ENCODE data around the gene LRRC17. TPM values are rescaled to one million over a fixed set of nuclear protein-coding genes. Genes with fewer than 3 reads are reported as not detected.
"Not testable (repeated sequence)": the region's sequence is repeated elsewhere in the genome, so short reads cannot be mapped to it uniquely, and the experiment has no call there.

LRRC17 gene
- total and polyA plus RNA-seq, 2 of the 4 experiments (the other 2 are of a cell fraction): 250 to 280 TPM

GRCh38 chr7:102976493-102976892 is 63.7 kb downstream of the LRRC17 start:
- ChIA-PET POLR2A (ENCODE audit: unreplicated experiment) (no interaction called here), CTCF (no interaction called here)
- intact Hi-C loops (cut with micrococcal nuclease): no loop called here
- Histone ChIP-seq H4K8ac (ENCODE audit: low read depth in 2 of 2, low read length in 2 of 2) (no peak overlapping the region), H2AK5ac (ENCODE audit: low read depth, low read length) (no peak overlapping the region), H3K18ac (ENCODE audit: low read depth, low read length) (no peak overlapping the region), H2AK9ac (replicated peaks; ENCODE audit: low read depth, low read length, poor library complexity) (no peak overlapping the region), H3K14ac (replicated peaks; ENCODE audit: low read depth, low read length) (no peak overlapping the region), H3K4me3 (ENCODE audit: insufficient read depth, low read depth, low read length) (no peak overlapping the region), H3K4me1 (ENCODE audit: control insufficient read depth, insufficient read depth, low read length) (no peaks in the 10 kb centered on the region; the same call in 1 of the 2 replicates), H3K9me1 (ENCODE audit: insufficient read depth, low read length) (no peaks in the 10 kb centered on the region), H4K91ac (ENCODE audit: insufficient read depth, low read depth, low read length) (no peak overlapping the region), H3K9ac (ENCODE audit: low read depth, low read length) (no peak overlapping the region), H3K27me3 (ENCODE audit: control insufficient read depth, insufficient read depth, low read length) (no peaks in the 10 kb centered on the region), H2BK120ac (ENCODE audit: low read depth, low read length) (no peak overlapping the region), H3K9me3 (ENCODE audit: control insufficient read depth, insufficient read depth, low read length) (peaks cover 2% of the 10 kb centered on the region; the same call in 1 of the 2 replicates), H3K56ac (ENCODE audit: extremely low read depth, insufficient read depth, low read length) (no peak overlapping the region), H4K5ac (ENCODE audit: low read depth, low read length) (no peak overlapping the region), H3K4ac (ENCODE audit: low read depth, low read length) (no peak overlapping the region), H2BK15ac (ENCODE audit: low read depth, low read length) (no peak overlapping the region), H3K4me2 (ENCODE audit: low read depth, low read length) (no peak overlapping the region), H3K36me3 (ENCODE audit: control insufficient read depth, insufficient read depth, low read length) (no peaks in the 10 kb centered on the region), H3K27ac (ENCODE audit: insufficient read depth, low read length) (no peak overlapping the region), H3K79me1 (ENCODE audit: low read depth in 1 of 2, low read length in 2 of 2) (no peaks in the 10 kb centered on the region), H2AFZ (replicated peaks; ENCODE audit: low read length, poor library complexity) (no peak overlapping the region), H4K20me1 (ENCODE audit: insufficient read depth, low read length) (no peaks in the 10 kb centered on the region), H2BK20ac (ENCODE audit: low read depth, low read length) (no peak overlapping the region), H2BK5ac (ENCODE audit: low read depth, low read length, poor library complexity, severe bottlenecking) (no peak overlapping the region), H3K23ac (ENCODE audit: low read depth, low read length) (no peak overlapping the region)
- in situ Hi-C loops (cut with MboI; ENCODE audit: low sequenced_read_pairs): no loop called here
- WGBS, 2 experiments (ENCODE audit: extremely low coverage in 2 of 2, insufficient read length in 1 of 2): 98 to 100% methylated on average over 4 to 6 of the region's 8 CpGs
- no peak for DNase-seq
- TF ChIP-seq MAFK (IDR thresholded peaks at IDR 0.05; ENCODE audit: low read depth, low read length) (no peak), MXI1 (IDR thresholded peaks at IDR 0.05; ENCODE audit: borderline replicate concordance, low read depth, low read length) (no peak), ELK1 (IDR thresholded peaks at IDR 0.05; ENCODE audit: borderline replicate concordance, low read depth, low read length) (no peak), NFE2L2 (IDR thresholded peaks at IDR 0.05; ENCODE audit: low read depth, low read length) (no peak), RCOR1 (IDR thresholded peaks at IDR 0.05; ENCODE audit: insufficient replicate concordance, low read length) (no peak)
- ATAC-seq (ENCODE audit: low read depth): no peak
- dilution Hi-C loops (cut with HindIII; ENCODE audit: low sequenced_read_pairs, unreplicated experiment): no loop called here
- no TSS peak for BruUV-seq (replicated peaks)

GRCh38 chr7:102977586-102977985 is 64.8 kb downstream of the LRRC17 start:
- H3K27ac ChIP-seq (ENCODE audit: insufficient read depth, low read length); DNase-seq; H2BK20ac ChIP-seq (ENCODE audit: low read depth, low read length); H2AK5ac ChIP-seq (ENCODE audit: low read depth, low read length); H2BK15ac ChIP-seq (ENCODE audit: low read depth, low read length); H3K9me3 ChIP-seq (ENCODE audit: control insufficient read depth, insufficient read depth, low read length); ATAC-seq (ENCODE audit: low read depth); POLR2A ChIA-PET (ENCODE audit: unreplicated experiment); H3K36me3 ChIP-seq (ENCODE audit: control insufficient read depth, insufficient read depth, low read length); H3K4ac ChIP-seq (ENCODE audit: low read depth, low read length); H3K9ac ChIP-seq (ENCODE audit: low read depth, low read length); in situ Hi-C loops (cut with MboI; ENCODE audit: low sequenced_read_pairs); H3K4me1 ChIP-seq (ENCODE audit: control insufficient read depth, insufficient read depth, low read length); H2AFZ ChIP-seq (replicated peaks; ENCODE audit: low read length, poor library complexity); intact Hi-C loops (cut with micrococcal nuclease); H3K4me3 ChIP-seq (ENCODE audit: insufficient read depth, low read depth, low read length); H3K79me1 ChIP-seq (ENCODE audit: low read depth in 1 of 2, low read length in 2 of 2); H4K20me1 ChIP-seq (ENCODE audit: insufficient read depth, low read length); H2BK120ac ChIP-seq (ENCODE audit: low read depth, low read length); H3K27me3 ChIP-seq (ENCODE audit: control insufficient read depth, insufficient read depth, low read length); H3K56ac ChIP-seq (ENCODE audit: extremely low read depth, insufficient read depth, low read length); H2BK5ac ChIP-seq (ENCODE audit: low read depth, low read length, poor library complexity, severe bottlenecking); H3K9me1 ChIP-seq (ENCODE audit: insufficient read depth, low read length); dilution Hi-C loops (cut with HindIII; ENCODE audit: low sequenced_read_pairs, unreplicated experiment); H3K14ac ChIP-seq (replicated peaks; ENCODE audit: low read depth, low read length); H3K23ac ChIP-seq (ENCODE audit: low read depth, low read length); H4K8ac ChIP-seq (ENCODE audit: low read depth in 2 of 2, low read length in 2 of 2); H3K4me2 ChIP-seq (ENCODE audit: low read depth, low read length); H4K5ac ChIP-seq (ENCODE audit: low read depth, low read length); H3K18ac ChIP-seq (ENCODE audit: low read depth, low read length); CTCF ChIA-PET; BruUV-seq (replicated peaks); H4K91ac ChIP-seq (ENCODE audit: insufficient read depth, low read depth, low read length); H2AK9ac ChIP-seq (replicated peaks; ENCODE audit: low read depth, low read length, poor library complexity): not testable (repeated sequence)
- no CpG with 5 or more reads among the region's 4 CpGs for WGBS, 2 experiments (ENCODE audit: extremely low coverage in 2 of 2, insufficient read length in 1 of 2)

All from IMR-90 (cell line).